ENCODE data around the gene SOX8.

SOX8 gene

DNA sequence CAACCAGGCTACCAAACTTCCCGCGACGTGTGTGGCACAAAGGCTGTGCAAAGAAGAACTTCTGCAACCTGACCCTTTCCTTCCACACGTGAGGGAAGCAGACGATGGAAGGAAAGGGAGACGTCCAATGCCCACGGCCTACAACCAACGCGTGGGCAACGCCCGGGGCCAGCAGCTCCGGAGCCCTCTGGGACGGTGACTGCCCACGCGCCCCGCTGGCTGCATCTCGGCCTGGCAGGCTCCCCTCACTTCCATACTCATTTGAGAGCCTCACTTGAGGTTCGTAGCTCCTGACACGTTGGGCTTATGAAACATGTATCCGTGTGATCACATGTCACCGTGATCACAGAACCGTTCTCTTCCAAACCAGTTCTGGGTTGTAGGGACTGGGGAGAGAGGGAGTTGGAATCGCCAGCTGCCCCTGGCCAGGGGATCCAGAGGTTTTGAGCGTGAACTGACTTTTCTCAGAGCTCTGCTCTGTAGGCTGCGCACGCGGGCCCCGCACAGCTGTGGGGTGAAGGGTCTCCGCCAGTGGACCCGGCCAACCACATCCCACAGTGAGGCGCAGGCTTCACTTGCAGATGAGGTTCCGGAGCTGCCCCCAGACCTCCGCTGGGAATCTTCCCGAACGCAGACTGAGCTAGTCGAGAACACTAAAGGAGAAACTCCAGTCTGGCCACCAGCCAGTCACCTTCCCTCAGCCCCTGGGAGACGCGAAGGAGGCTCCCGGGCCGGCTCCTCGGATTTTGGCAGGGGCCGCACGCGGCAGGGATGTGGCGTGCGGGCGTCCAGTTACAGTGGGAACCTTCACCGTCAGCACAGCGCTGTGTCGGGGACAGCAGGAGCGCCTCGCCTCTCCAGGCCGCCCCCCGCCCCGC lies 11.8 kb upstream of the SOX8 start:
- H3K4me3 ChIP-seq (replicated peaks; ENCODE audit: low read depth, low read length) = peak overlapping the region; percentile 74
- DNase-seq (ENCODE audit: low read depth) = peak; percentile 26
- TF ChIP-seq, protein P1, sequence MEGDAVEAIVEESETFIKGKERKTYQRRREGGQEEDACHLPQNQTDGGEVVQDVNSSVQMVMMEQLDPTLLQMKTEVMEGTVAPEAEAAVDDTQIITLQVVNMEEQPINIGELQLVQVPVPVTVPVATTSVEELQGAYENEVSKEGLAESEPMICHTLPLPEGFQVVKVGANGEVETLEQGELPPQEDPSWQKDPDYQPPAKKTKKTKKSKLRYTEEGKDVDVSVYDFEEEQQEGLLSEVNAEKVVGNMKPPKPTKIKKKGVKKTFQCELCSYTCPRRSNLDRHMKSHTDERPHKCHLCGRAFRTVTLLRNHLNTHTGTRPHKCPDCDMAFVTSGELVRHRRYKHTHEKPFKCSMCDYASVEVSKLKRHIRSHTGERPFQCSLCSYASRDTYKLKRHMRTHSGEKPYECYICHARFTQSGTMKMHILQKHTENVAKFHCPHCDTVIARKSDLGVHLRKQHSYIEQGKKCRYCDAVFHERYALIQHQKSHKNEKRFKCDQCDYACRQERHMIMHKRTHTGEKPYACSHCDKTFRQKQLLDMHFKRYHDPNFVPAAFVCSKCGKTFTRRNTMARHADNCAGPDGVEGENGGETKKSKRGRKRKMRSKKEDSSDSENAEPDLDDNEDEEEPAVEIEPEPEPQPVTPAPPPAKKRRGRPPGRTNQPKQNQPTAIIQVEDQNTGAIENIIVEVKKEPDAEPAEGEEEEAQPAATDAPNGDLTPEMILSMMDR (IDR thresholded peaks at IDR 0.05; ENCODE audit: low read length, missing control alignments) = no peak

DNA sequence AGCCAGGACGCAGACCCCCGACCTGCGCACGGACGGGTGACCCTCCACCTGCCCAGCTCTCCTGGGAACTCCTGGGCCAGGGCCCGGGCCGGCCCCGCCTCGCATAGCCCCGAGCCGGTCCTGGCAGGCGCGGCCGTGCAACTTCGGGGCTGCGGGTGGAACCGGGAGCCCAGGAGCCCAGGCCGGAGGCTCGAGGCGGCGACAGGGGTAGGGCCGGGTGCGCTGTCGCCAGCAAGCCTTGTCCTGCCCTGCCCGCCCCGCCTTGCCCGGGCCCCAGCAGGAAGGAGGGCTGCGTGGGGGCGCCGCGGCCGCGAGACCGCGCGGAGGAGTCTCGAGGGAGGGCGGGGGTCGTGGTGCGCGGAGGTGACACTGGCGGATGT lies 11.2 kb upstream of the SOX8 start:
- no peak for DNase-seq (ENCODE audit: low read depth)
- TF ChIP-seq, protein P1 (IDR thresholded peaks at IDR 0.05; ENCODE audit: low read length, missing control alignments) = no peak
- H3K4me3 ChIP-seq (replicated peaks; ENCODE audit: low read depth, low read length) = peak overlapping the region; percentile 74

DNA sequence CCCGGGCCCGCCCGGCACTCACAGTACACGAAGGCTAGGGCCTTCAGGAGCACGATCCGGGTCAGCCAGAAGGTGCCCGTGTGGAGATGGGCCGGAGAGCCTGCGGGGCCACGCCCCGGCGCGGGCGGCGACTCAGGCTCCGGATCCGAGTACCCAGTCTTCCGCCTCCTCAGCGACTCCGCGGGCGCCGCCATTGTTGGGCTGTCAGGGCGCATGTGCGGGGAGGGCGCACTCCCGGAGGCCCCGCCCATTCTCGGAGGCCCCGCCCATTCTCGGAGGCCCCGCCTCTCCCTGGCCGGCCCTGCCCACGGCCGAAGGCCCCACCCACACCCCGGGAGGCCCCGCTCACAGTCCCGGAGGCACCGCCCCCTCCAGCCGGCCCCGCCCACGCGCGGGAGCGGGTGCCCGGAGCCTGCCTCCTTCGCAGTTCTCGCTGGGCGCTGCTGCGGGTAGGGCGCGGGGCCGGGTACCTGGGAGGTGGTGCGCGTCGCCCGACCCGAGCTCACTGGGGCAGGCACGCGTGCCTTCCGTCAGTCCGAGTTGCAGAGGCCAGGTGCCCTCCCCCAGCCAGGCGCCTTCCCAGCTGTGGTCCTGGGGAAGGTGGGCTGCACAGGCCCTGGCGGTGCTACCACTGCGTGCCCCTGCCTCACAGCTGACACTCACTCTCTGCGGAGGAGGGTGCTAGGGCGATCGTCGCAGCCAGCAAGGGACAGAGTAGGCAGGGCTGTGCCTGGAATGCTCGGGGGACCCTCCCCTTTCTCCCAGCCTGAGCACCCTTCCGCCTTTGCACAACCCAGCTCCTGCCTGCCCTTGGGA lies 10.6 kb upstream of the SOX8 start, which contains the start of gene LMF1:
Gene LMF1 (minus strand): TSS at position 219 of the 816 bp plus-strand sequence. CDS start 4 bp downstream, at position 215.
- DNase-seq (ENCODE audit: low read depth) = peak; percentile 90
- H3K4me3 ChIP-seq (replicated peaks; ENCODE audit: low read depth, low read length) = peak within 1 kb of the TSS; percentile 74
- TF ChIP-seq, protein P1 (IDR thresholded peaks at IDR 0.05; ENCODE audit: low read length, missing control alignments) = no peak

DNA sequence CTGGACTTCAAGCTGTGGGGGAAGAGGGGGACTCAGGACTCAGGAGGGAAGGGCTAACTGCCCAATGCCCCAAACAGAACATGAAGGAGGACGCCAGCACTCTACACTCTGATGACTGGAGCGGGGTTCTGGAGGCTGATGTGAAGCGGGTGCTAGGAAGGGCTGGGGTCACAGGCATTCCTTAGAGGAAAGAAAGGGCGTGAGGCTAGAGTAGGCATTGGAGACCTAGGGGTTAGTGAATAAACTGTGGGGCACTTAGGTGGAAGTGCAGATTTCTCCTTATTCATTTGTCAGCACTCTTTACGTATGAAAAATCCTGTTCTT lies 10.0 kb upstream of the SOX8 start:
- TF ChIP-seq, protein P1 (IDR thresholded peaks at IDR 0.05; ENCODE audit: low read length, missing control alignments) = no peak
- no peak overlapping the region for H3K4me3 ChIP-seq (replicated peaks; ENCODE audit: low read depth, low read length)
- no peak for DNase-seq (ENCODE audit: low read depth)

DNA sequence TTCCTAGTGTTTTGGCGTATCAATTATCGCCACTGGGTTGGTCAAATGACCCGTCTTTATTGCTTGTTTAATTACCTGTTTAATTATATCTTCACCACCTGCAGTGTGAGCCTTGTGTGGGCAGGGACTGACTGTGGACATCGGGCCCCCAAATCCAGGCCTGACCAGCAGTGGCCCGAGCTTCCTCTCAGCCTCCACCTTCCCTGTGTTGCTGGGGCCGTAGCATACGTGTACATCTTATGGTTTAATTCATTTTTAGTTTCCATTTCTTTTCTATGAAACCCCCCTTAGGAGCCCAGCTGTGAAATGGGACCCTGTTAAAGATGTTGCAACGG lies 9.6 kb upstream of the SOX8 start:
- H3K4me3 ChIP-seq (replicated peaks; ENCODE audit: low read depth, low read length) = no peak overlapping the region
- no peak for DNase-seq (ENCODE audit: low read depth)
- TF ChIP-seq, protein P1 (IDR thresholded peaks at IDR 0.05; ENCODE audit: low read length, missing control alignments) = no peak

DNA sequence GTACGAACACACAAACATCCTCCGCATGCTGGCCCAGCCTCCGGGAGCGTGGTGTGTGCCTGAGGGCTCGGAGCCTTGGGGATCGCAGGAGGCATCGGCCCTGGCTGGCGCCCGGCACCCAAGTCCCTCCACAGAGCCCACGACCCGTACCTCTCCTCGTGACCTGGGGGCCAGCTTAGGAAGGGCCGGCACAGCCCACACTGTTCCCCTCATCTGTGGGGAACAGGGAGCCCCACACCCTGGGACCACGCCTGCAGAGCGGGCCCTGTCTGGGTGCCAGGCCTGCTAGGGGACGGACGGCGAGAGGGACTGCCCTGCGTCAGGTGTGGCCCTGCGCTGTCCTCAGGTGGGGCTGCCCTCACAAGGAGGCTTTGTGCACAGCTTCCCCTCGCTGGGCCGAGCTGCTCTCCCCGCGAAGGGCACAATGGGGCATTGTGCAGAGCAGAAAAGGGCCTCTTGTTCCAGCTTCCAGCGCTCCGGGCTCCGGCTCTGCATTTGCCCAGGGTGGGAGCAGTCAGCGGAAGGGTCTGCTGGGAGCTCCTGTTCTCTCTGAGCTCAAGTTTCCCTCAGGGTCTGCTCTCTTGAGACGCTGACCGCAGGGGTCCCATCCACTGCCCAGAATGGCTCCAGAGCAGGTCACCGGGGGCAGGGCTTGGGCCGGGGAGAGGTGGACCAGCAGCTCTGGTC lies 9.1 kb upstream of the SOX8 start:
- TF ChIP-seq, protein P1 (IDR thresholded peaks at IDR 0.05; ENCODE audit: low read length, missing control alignments) = no peak
- no peak for DNase-seq (ENCODE audit: low read depth)
- no peak overlapping the region for H3K4me3 ChIP-seq (replicated peaks; ENCODE audit: low read depth, low read length)

All from fibroblast of pulmonary artery (primary cell).